ENCODE data around the gene KCNG1. TPM values are rescaled to one million over a fixed set of nuclear protein-coding genes. Genes with fewer than 3 reads are reported as not detected.

The KCNG1 gene
- polyA plus RNA-seq, 4 donors: 1.3 to 29.1 (median 1.6) TPM

- Histone ChIP-seq H3K27ac (ENCODE audit: low read depth in 1 of 3, low read length in 2 of 3) (no peak overlapping the region), H3K9me3 (ENCODE audit: control insufficient read depth in 2 of 2, insufficient read depth in 1 of 2, low read depth in 1 of 2, low read length in 1 of 2) (no peaks in the 10 kb centered on the region), H3K4me1 (ENCODE audit: control insufficient read depth in 3 of 3, insufficient read depth in 2 of 3, low read depth in 1 of 3, low read length in 2 of 3) (no peaks in the 10 kb centered on the region), H3K36me3 (ENCODE audit: control insufficient read depth in 3 of 3, insufficient read depth in 2 of 3, low read depth in 1 of 3, low read length in 3 of 3) (no peaks in the 10 kb centered on the region), H3K27me3 (ENCODE audit: control insufficient read depth in 3 of 3, insufficient read depth in 3 of 3, low read length in 3 of 3) (peaks cover 0 to 23% (median 3%) of the 10 kb centered on the region in 3 donors), H3K4me3 (ENCODE audit: low read depth in 1 of 3, low read length in 3 of 3) (no peak overlapping the region)
- 73 to 78% (median 77%) methylated on average over 9 of the region's 9 CpGs for whole genome bisulfite sequencing, 3 donors
- FAIRE-seq (no peak), DNase-seq (no peak)
Measured at GRCh38 chr20:50968289-50968688, 54.6 kb downstream of the KCNG1 start.

GRCh38 chr20:50967586-50967985 lies 55.3 kb downstream of the KCNG1 start:
- 39 to 50% (median 49%) methylated on average over 7 of the region's 7 CpGs for WGBS, 3 donors
- Histone ChIP-seq H3K27ac (ENCODE audit: low read depth in 1 of 3, low read length in 2 of 3) (no peak overlapping the region), H3K36me3 (ENCODE audit: control insufficient read depth in 3 of 3, insufficient read depth in 2 of 3, low read depth in 1 of 3, low read length in 3 of 3) (no peaks in the 10 kb centered on the region), H3K4me3 (ENCODE audit: low read depth in 1 of 3, low read length in 3 of 3) (no peak overlapping the region), H3K9me3 (ENCODE audit: control insufficient read depth in 2 of 2, insufficient read depth in 1 of 2, low read depth in 1 of 2, low read length in 1 of 2) (no peaks in the 10 kb centered on the region), H3K4me1 (ENCODE audit: control insufficient read depth in 3 of 3, insufficient read depth in 2 of 3, low read depth in 1 of 3, low read length in 2 of 3) (no peaks in the 10 kb centered on the region), H3K27me3 (ENCODE audit: control insufficient read depth in 3 of 3, insufficient read depth in 3 of 3, low read length in 3 of 3) (peaks cover 0 to 23% (median 3%) of the 10 kb centered on the region in 3 donors)
- no peak for FAIRE-seq
- DNase-seq: no peak

GRCh38 chr20:50959543-50960126 lies 63.3 kb downstream of the KCNG1 start:
- WGBS, 3 donors: 60 to 70% (median 67%) methylated on average over 25 of the region's 25 CpGs
- Histone ChIP-seq H3K4me1 (ENCODE audit: control insufficient read depth in 3 of 3, insufficient read depth in 2 of 3, low read depth in 1 of 3, low read length in 2 of 3) (peaks cover 12 to 15% (median 15%) of the 10 kb centered on the region in 3 donors), H3K36me3 (ENCODE audit: control insufficient read depth in 3 of 3, insufficient read depth in 2 of 3, low read depth in 1 of 3, low read length in 3 of 3) (peaks cover 0 to 10% (median 0%) of the 10 kb centered on the region in 3 donors), H3K9me3 (ENCODE audit: control insufficient read depth in 2 of 2, insufficient read depth in 1 of 2, low read depth in 1 of 2, low read length in 1 of 2) (no peaks in the 10 kb centered on the region), H3K4me3 (ENCODE audit: low read depth in 1 of 3, low read length in 3 of 3) (peak overlapping the region; percentile 88 to 92 (median 90)), H3K27me3 (ENCODE audit: control insufficient read depth in 3 of 3, insufficient read depth in 3 of 3, low read length in 3 of 3) (no peaks in the 10 kb centered on the region), H3K27ac (ENCODE audit: low read depth in 1 of 3, low read length in 2 of 3) (no peak overlapping the region)
- DNase-seq: no peak
- FAIRE-seq: no peak

- peak; percentile 90 to 95 for DNase-seq
- no peak for FAIRE-seq
- WGBS, 3 donors: 2 to 3% (median 2%) methylated on average over 62 to 67 of the region's 67 CpGs
- Histone ChIP-seq H3K4me3 (ENCODE audit: low read depth in 1 of 3, low read length in 3 of 3) (peak within 1 kb of the TSS; percentile 88 to 92 (median 90)), H3K36me3 (ENCODE audit: control insufficient read depth in 3 of 3, insufficient read depth in 2 of 3, low read depth in 1 of 3, low read length in 3 of 3) (peaks cover 0 to 10% (median 2%) of the 10 kb centered on the region in 3 donors), H3K27ac (ENCODE audit: low read depth in 1 of 3, low read length in 2 of 3) (peak within 1 kb of the TSS; percentile 56 to 94 (median 61)), H3K4me1 (ENCODE audit: control insufficient read depth in 3 of 3, insufficient read depth in 2 of 3, low read depth in 1 of 3, low read length in 2 of 3) (peaks cover 12 to 15% (median 15%) of the 10 kb centered on the region in 3 donors), H3K9me3 (ENCODE audit: control insufficient read depth in 2 of 2, insufficient read depth in 1 of 2, low read depth in 1 of 2, low read length in 1 of 2) (no peaks in the 10 kb centered on the region), H3K27me3 (ENCODE audit: control insufficient read depth in 3 of 3, insufficient read depth in 3 of 3, low read length in 3 of 3) (no peaks in the 10 kb centered on the region)
Measured at GRCh38 chr20:50958615-50959542, 64.0 kb downstream of the KCNG1 start, which contains the start of gene MOCS3. Gene MOCS3, plus strand, starts transcription at chr20:50958818. Its CDS starts 25 bp downstream, at chr20:50958843.

- Histone ChIP-seq H3K27ac (ENCODE audit: low read depth in 1 of 3, low read length in 2 of 3) (peak within 1 kb of the TSS; percentile 56 to 94 (median 61)), H3K9me3 (ENCODE audit: control insufficient read depth in 2 of 2, insufficient read depth in 1 of 2, low read depth in 1 of 2, low read length in 1 of 2) (no peaks in the 10 kb centered on the region), H3K36me3 (ENCODE audit: control insufficient read depth in 3 of 3, insufficient read depth in 2 of 3, low read depth in 1 of 3, low read length in 3 of 3) (peaks cover 2 to 10% (median 5%) of the 10 kb centered on the region in 3 donors), H3K27me3 (ENCODE audit: control insufficient read depth in 3 of 3, insufficient read depth in 3 of 3, low read length in 3 of 3) (no peaks in the 10 kb centered on the region), H3K4me1 (ENCODE audit: control insufficient read depth in 3 of 3, insufficient read depth in 2 of 3, low read depth in 1 of 3, low read length in 2 of 3) (peaks cover 12 to 15% (median 15%) of the 10 kb centered on the region in 3 donors), H3K4me3 (ENCODE audit: low read depth in 1 of 3, low read length in 3 of 3) (peak within 1 kb of the TSS; percentile 88 to 92 (median 90))
- DNase-seq: peak; percentile 86 to 95
- WGBS, 3 donors: 0 to 1% (median 0%) methylated on average over 52 of the region's 52 CpGs
- FAIRE-seq: no peak
Measured at GRCh38 chr20:50957798-50958614, 64.9 kb downstream of the KCNG1 start, which contains the start of gene DPM1. Gene DPM1, minus strand, starts transcription at chr20:50958532. Its CDS starts 9 bp downstream, at chr20:50958523.

- Histone ChIP-seq H3K4me3 (ENCODE audit: low read depth in 1 of 3, low read length in 3 of 3) (peak overlapping the region in 2 of 3 donors; percentile 88 to 90), H3K27me3 (ENCODE audit: control insufficient read depth in 3 of 3, insufficient read depth in 3 of 3, low read length in 3 of 3) (no peaks in the 10 kb centered on the region), H3K36me3 (ENCODE audit: control insufficient read depth in 3 of 3, insufficient read depth in 2 of 3, low read depth in 1 of 3, low read length in 3 of 3) (peaks cover 2 to 10% (median 7%) of the 10 kb centered on the region in 3 donors), H3K4me1 (ENCODE audit: control insufficient read depth in 3 of 3, insufficient read depth in 2 of 3, low read depth in 1 of 3, low read length in 2 of 3) (peaks cover 12 to 15% (median 15%) of the 10 kb centered on the region in 3 donors), H3K27ac (ENCODE audit: low read depth in 1 of 3, low read length in 2 of 3) (no peak overlapping the region), H3K9me3 (ENCODE audit: control insufficient read depth in 2 of 2, insufficient read depth in 1 of 2, low read depth in 1 of 2, low read length in 1 of 2) (no peaks in the 10 kb centered on the region)
- FAIRE-seq (no peak), DNase-seq (peak in 1 of 2 donors; percentile 4)
- 6 to 17% (median 11%) methylated on average over 7 of the region's 7 CpGs for WGBS, 3 donors
Measured at GRCh38 chr20:50957276-50957675, 65.6 kb downstream of the KCNG1 start.

- H3K4me3 ChIP-seq (ENCODE audit: low read depth in 1 of 3, low read length in 3 of 3): no peak overlapping the region
- peaks cover 6 to 7% (median 6%) of the 10 kb centered on the region in 3 donors for H3K4me1 ChIP-seq (ENCODE audit: control insufficient read depth in 3 of 3, insufficient read depth in 2 of 3, low read depth in 1 of 3, low read length in 2 of 3)
- no peaks in the 10 kb centered on the region for H3K9me3 ChIP-seq (ENCODE audit: control insufficient read depth in 2 of 2, insufficient read depth in 1 of 2, low read depth in 1 of 2, low read length in 1 of 2)
- H3K27ac ChIP-seq (ENCODE audit: low read depth in 1 of 3, low read length in 2 of 3): no peak overlapping the region
- peaks cover 2 to 17% (median 9%) of the 10 kb centered on the region in 3 donors for H3K36me3 ChIP-seq (ENCODE audit: control insufficient read depth in 3 of 3, insufficient read depth in 2 of 3, low read depth in 1 of 3, low read length in 3 of 3)
- DNase-seq (no peak), FAIRE-seq (no peak)
- no peaks in the 10 kb centered on the region for H3K27me3 ChIP-seq (ENCODE audit: control insufficient read depth in 3 of 3, insufficient read depth in 3 of 3, low read length in 3 of 3)
Measured at GRCh38 chr20:50953821-50954220, 69.1 kb downstream of the KCNG1 start.
